Activated CD8-positive, alpha-beta memory T cell treated with anti-CD3 and anti-CD28 coated beads for 48 hours (primary cell): ENCODE results near the gene MAPK10.
"Not testable (repeated sequence)": the region's sequence is repeated elsewhere in the genome, so short reads cannot be mapped to it uniquely, and the experiment has no call there.

ENCODE experiments used
- DNase-seq, 3 experiments: peaks; one replicate each; pipeline ENCODE4 v3.0.0-alpha.2; 2020; ENCODE audit warnings: low read depth in 2 of 3, low spot score in 2 of 3

MAPK10 gene

DNA sequence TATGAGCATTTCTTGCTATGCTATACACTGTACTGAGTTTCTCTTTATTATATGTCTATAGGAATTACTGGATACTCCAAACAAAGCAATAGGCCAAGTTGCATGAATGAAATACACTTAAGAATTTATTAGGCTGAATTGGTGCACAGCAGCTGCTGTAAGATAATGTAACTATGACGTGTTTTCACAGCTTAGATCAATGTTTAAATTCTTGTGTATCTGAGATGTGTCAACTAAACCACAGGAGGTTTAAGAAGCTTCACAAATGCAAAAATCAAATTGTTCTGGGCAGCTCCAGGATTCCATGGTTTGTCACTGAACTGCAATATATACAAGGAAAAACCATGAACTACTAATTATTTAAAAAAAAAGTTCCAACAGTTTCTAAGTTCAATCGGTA is 156.7 kb downstream of the MAPK10 start:
- no peak for DNase-seq

DNA sequence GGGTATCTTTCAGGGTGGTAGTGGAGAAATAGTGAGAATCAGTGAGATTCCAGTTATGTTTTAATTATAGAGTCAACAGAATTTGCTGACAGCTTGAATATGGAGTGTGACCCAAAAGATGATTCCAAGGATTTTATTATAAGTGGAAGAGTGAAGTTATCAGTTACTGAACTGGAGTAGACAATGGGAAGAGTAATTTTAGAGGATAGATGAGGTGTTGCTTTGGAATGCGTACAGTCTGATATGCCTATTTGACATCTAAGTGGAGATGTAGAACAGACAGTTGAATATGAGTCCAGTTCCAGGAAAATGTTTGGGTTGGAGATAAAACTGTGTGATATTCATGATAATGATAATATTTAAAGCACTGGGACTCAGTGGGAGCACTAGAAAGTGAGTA is 174.2 kb downstream of the MAPK10 start:
- DNase-seq = no peak

DNA sequence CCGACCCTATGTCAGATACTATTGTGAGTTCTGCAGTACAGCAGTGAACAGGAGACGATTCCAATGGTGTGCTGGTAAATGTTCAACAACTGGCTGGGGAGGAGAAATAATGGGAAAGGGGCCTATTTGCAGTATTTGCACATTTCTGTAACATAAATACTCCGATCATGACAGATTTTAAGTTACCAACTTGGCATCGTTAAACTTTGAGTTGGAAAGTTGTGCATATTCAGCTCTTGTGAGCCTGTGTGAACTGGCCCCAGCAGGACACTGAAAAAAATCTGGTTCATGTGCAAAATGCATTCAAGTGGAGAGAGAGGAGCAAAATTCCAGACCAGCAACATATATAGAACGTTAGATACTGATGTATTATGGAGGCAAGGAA is 175.0 kb downstream of the MAPK10 start:
- no peak for DNase-seq

DNA sequence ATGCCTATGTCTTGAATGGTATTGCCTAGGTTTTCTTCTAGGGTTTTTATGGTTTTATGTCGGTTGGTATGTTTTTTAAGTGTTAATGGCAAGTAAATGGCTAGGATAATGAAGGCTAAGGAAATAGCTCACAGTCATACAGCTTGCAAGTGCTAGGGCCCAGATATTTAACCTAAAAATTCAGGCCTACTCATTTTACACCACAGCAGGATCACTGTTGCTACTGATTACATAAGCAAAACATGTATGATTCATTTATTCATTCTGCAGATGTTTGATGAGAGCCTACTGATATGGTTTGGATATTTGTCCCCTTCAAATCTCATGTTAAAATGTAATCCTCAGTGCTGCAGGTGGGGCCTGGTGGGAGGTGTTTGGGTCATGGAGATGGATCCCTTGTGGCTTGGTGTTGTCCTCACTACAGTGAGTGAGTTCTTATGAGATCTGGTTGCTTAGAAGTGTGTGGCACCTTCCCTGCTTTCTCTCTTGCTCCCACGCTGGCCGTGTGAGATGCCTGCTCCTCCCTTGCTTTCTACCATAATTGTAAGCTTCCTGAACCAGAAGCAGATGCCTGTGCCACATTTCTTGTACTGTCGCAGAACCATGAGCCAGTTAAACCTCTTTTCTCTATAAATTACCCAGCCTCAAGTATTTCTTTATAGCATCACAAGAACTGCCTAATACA is 175.5 kb downstream of the MAPK10 start:
- no peak for DNase-seq

DNA sequence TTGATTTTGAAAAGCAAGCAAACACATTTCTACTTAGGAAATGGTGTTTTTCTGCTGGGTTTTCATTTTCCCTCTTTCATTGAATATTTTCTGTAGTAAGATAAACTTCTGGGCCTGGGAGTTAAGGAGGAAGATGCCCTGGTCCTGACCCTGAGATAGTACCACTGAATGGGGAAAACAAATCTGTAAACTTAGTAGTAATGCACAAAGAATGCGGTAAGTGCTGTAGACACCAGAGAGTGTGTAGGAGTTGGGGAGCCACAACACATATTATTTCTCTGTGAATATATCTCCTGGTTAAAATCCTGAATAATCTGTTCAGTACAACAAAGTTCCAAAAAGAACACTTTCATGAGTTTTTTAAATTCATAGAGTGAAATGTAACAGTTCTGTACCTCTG is 178.3 kb downstream of the MAPK10 start:
- no peak for DNase-seq

DNA sequence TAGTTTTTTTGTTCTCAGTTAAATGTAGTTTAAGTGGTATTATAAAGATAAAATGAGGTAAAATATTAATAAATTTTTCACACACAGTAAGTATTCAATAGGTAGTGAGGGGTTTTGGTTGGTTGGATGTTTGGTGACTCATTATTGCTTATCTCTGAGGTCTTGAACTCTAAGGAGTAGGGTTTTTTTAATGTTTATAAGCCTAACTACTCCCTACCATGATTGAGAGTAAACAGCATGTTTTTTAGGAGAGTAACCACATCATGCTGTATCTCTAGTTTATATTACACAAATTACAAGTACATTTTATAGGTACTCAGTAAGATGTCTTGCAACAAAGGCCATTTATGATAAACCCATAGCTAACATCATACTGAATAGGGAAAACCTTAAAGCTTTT is 181.6 kb downstream of the MAPK10 start:
- no peak for DNase-seq

DNA sequence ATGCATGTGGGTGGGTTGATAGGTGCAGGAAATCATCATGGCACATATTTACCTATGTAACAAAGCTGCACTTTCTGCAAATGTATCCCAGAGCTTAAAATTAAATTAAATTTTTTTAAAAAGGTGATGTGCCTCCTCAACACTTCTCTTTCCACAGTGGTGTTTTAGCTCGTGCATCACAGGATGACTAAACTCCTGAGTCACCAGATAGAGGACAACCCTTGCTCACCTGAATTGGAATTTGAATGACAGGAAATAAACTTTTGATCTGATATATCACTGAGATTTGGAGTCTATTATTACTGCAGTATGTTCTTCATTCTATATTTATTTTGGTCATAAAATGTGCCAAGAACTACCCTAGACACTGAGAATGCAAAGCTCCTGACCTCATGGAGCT is 185.3 kb downstream of the MAPK10 start:
- no peak for DNase-seq

DNA sequence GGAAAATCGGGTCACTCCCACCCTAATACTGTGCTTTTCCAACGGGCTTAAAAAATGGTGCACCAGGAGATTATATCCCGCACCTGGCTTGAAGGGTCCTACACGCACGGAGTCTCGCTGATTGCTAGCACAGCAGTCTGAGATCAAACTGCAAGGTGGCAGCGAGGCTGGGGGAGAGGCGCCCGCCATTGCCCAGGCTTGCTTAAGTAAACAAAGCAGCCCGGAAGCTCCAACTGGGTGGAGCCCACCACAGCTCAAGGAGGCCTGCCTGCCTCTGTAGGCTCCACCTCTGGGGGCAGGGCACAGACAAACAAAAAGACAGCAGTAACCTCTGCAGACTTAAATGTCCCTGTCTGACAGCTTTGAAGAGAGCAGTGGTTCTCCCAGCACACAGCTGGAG is 191.5 kb downstream of the MAPK10 start:
- DNase-seq = not testable (repeated sequence)

DNA sequence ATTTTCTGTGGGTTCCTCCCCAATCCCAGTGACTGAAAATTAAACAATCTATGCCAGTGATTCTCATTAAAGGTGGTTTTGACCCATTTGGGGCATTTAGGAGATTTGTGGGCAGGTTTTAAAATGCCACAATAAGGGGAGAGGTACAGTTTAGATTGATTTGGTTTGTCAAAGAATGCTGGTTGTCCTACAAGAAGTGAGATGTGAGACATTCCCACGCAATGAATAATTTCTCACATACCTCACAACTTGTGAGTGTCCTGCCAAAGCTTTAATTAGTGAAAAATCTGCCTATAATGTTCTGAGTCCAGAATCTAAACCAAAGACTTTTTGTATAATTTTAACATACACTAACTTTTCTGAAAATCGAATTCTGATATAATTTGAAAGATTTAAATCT is 199.4 kb downstream of the MAPK10 start:
- no peak for DNase-seq

DNA sequence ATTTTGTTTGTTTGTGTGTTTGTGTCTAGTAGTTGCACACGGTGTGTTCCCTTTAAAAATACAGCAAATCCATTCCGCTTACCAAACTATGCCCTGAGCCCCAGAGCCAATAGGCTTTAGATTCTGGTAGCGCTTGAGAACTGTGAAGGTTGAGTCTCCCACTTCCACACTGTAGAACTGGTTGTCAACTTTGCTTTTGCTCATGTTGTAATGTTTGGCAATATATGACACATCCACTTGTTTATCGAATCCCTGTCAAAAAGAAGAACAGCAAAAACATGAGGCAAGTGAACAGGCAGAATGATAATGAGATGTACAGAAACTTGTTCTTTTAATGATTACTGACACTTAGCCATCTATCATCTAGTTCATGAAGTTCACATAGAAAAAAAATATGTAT is 200.6 kb downstream of the MAPK10 start:
- DNase-seq = no peak

DNA sequence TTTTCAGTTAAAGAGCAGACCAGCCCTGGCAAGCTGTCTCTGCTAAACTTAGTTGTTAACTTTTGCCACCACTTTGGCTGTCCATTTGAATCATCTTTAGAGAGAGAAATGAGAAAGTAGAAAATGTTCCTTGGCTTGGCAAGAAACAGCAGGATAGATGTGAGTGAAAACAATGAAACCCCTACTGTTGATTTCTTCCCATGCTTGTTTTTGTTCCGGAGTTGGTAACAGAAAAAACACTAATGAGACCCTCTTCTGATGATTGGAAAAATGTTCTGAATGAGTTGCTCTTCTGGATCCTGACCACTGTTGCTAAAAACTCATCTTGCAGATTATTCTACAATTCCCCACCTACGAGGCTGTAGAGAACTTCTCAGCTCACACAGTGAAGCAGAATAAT is 203.3 kb downstream of the MAPK10 start:
- DNase-seq = no peak

DNA sequence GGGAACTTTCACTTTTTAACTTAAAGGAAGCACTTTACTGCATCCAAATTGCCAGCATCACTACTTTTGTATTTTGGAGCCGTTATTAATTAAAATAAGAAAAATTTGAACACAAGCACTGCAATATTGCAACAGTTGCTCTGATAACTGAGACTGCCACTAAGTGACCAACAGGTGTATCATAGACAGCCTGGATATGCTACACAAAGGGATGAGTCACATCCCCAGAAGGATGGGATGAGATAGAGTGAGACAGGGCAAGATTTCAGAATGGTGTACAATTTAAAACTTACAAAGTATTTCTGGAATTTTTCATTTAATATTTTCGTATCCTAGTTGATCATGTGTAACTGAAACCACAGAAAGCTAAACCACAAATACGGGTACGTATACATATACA is 204.1 kb downstream of the MAPK10 start:
- no peak for DNase-seq

DNA sequence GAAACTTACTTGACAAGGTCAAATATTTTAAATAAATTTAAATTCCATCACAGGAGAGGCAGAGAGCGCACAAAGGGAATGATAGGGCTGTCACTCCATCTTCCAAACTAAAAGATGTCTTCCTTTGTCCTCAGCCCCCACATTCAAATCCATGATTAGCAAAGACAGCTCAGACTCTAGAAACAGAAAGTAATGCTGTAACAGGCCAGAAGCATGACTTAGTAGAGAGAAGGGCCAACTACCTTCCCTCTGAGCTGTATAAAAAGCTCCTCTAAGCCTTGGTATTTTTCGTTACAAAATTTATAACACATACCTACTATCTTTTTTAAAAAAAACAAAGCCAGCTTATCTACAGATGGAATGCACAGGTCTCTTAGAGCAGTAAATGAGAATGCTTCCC is 207.4 kb downstream of the MAPK10 start:
- no peak for DNase-seq

DNA sequence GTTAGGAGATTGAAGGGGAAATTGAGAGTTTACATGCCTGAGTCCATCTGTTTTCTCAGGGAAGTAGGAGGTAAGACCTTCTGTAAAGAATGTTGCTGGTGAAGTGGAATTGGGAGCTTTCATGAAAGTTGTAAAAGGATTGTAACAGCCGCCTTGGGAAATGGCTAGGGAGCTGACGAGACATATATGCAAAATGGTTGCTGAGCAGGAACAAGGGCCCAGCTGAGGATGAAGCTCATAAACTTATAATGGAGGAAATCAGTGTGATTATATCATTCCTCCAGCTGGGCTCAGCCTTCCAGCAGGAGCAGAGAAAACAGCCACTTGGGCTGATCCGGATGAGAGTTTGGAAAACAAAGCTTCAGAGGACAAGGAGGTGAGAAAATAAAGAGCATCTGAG is 208.7 kb downstream of the MAPK10 start:
- DNase-seq = no peak

DNA sequence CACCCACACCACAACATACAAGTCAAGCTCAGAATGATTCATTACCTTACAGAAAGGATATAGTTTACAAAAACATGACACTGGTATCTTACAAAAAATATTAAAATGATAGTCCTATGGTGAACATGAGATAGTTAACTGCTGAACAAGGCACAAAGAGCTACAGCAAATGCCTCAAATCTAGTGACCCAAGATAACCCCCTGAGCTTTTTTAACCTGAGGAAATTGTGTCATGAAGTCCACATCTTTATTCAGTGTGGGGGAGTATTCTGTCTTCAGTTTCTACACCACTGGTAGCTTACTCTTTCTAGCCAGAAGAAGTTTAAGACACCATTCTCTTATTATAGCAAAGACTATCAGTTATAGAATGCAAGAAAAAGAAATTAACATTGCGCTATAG is 218.7 kb downstream of the MAPK10 start:
- DNase-seq = no peak

DNA sequence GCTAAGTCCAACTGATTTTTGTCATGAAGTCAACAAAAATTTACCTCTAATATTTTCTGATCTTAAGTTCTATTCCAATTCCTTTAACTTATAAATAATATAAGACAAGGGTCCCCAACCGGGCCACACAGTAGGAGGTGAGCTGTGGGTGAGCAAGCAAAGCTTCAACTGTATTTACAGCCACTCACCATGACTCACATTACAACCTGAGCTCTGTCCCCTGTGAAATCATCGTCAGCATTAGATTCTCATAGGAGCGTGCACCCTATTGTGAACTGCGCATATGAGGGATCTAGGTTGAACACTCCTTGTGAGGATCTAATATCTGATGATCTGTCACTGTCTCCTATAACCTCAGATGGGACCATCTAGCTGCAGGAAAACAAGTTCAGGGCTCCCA is 227.4 kb downstream of the MAPK10 start:
- DNase-seq = no peak

DNA sequence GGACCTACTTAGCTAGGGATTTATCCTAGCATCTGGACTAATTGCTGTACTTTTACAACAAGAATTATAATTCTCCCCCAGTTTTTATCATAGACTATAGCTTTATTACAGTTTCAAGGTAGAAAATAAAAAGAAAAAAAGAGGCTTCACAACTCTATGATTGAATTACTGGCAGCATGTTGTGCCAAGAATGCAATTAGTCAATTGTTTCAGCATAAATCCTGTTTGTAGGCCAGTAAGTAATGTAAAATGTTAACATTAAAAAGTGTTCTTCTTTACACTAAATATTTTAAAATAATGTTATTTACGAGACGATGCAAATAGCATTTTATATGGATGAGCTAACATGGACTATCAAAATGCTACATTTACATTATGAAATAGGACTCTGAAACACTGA is 228.4 kb downstream of the MAPK10 start:
- no peak for DNase-seq

DNA sequence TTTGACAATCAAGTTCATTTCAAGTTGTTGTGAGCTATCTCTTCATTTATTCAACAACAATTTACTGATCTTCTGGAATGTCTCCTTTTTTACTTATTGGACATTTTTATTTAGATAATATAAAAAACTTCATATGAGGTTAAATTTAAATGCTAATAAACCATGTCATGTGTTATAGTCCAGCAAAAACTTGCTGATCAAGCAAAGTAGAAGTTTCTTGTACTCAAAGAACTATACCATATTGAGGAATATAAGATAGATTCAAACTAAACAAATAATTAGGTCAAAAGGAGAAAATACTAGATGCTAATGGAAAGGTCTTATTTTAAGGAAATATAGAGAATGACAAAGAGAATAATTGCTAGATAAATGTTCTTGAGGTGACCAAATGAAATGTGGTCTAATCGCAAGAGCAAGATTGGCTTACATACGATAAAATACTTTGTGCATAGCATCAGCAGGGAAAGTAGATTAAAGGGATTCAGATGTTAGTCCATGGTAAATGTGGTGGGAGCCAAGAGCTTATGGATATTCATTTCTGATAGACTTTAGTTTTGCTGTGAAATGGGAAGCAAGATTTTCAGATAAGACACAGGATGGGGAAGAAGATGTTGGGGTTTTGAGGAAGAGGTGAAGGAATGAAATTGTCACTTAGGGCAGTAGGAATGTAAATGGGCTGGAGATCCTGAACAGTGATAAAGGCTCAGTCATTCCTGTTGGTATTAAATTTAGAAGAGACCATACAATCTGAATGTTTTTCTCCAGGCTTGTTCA is 229.5 kb downstream of the MAPK10 start:
- DNase-seq = no peak

DNA sequence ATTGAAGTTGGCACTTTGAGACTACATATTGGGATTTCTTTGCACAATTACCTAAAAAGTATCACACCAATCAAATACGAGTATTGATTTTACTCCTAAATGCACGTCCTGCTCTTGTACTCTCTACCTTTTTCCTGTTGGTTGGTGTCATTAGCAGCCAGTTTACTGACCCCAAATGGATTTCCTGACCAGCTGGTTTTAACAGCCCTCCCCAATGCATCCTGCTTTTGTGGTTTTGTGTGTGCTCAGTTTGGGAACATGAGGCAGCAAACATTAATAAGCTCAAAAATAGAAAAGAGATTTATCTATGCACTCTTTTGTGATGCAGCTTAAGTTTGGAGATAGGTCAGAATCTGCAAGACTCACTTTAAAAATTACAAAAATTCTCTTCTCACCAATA is 230.3 kb downstream of the MAPK10 start:
- no peak for DNase-seq

DNA sequence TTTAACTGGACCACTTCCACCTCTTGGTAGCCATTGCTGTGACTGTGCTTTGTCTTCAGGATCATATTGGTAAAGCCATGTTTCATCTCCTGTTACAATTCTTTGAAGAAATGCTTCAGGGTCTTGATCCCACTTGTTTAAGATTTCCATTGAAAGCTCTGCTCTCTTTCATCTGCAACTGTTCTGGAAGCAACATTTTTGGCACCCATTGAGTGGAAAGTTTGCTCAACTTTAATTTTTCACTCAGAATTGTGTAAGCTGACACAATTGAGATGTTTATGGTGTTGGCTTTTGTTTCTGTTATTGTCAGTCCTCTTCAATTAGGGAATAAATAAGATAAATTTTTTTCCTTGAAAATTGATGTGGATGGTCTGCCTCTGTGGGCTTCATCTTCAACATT is 237.4 kb downstream of the MAPK10 start:
- DNase-seq = no peak

DNA sequence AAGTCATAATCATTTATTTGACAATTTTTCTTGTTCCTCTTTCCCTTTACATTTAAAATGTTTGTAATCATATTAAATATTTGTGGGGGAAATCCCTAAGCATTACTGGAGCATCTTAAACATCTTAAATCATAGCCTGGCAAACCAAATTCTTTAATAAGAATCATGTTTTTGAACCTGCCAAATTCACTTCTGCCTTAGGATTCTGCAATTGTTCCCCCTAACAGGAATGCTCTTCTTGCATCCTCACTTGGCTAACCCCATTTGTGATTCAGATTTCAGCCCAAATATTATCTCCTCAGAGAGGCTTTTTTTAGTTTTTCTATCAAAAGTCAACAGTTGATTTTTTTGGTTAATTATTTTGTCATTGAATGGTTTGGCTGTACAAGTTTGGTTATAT is 241.1 kb downstream of the MAPK10 start:
- DNase-seq = no peak

DNA sequence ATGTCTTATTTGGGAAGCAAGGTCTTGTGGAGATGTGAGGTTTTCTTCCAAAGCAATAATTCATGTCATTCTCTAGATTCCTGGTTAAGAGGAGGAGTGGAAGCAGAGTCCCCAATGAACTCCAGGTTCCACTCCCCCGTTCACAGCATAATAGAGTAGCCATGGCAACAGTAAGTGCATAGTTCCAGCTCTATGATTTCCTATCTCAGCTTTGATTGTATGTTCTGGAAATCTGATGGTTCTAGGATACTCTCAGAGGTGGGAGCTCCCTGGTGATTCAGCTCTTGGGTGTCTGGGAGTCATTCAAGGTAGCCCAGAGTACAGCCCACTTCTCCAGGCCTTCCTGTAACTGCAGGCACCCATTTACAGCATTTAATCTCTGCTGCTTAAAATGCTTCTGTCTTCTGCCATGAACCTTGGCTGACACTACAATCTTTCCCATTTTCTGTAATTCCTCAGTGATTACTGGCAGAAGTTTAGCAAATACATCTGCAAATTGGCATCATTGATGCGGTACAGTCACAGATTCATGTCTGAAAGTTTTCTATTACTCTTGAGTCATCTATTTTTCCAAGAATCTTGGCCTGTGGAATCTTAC is 242.0 kb downstream of the MAPK10 start:
- DNase-seq = no peak

DNA sequence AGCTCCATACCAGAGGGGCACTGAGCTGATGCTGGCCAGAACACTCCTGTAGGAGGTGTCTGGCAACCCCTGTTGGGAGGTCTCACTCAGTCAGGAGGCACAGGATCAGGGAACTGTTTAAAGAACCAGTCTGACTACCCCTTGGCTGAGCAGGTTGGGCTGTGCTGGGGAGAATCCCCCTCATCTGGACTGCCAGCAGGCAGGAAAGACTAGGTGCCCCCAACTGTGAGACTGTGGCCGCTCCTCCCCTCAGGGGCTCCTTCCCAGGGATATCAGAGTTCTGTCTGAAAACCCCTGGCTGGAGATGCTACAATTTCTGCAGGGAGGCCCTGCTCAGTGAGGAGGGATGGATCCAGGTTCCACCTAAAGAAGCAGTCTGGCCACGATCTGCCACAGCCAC is 245.3 kb downstream of the MAPK10 start:
- DNase-seq = no peak
